K562 (cell line): ENCODE results near the gene KMT5B. TPM values are rescaled to one million over a fixed set of nuclear protein-coding genes. Genes with fewer than 3 reads are reported as not detected.
A peak's percentile ranks its signal among the peaks of the same experiment; 100 is the strongest.

Source experiments
- ATAC-seq: fragments of 200-7000 bp; cut with Tn5 transposase; 3 replicates; pipeline ENCODE4 v1.9.1; 2020; ENCODE audit warnings: moderate library complexity
- BruUV-seq: library from RNA; stranded (reverse); fragments of 400-500 nt; replicated peaks from 2 replicates; lab custom pipeline; 2021; lab: Mats Ljungman, UMichigan
- CTCF ChIA-PET: fragments of 300-600 bp; formaldehyde crosslinking; extraction: SDS; loops from one replicate; lab custom pipeline; 2021; ENCODE audit warnings: low intra/inter-chr PET ratio; lab: Yijun Ruan, JAX
- POLR2A ChIA-PET: fragments of 300-600, 350-650 bp; sonication (Branson Sonifier 250); formaldehyde crosslinking; extraction: SDS; loops from one replicate; lab custom pipeline; 2021; ENCODE audit warnings: antibody characterized with exemption, inconsistent platforms; lab: Yijun Ruan, JAX
- DNase-seq, 4 experiments: peaks; one replicate each; pipeline versions ENCODE4 v3.0.0 to v3.0.0-alpha.2; 2011 to 2018; ENCODE audit warnings: low spot score in 3 of 4, mixed read lengths in 3 of 4; ENCODE audit errors: extremely low read depth in 1 of 4
- FAIRE-seq: peaks from 2 replicates; lab custom pipeline; 2011; peaks lifted over from hg19 to GRCh38; lab: Jason Lieb, UNC
- H2AFZ ChIP-seq: 2 replicates; pipeline ENCODE4 v1.6.0; 2011; ENCODE audit warnings: low read depth, low read length, control low read depth, inconsistent platforms
- H3K27ac ChIP-seq: fragments of 200-600 bp; 3 replicates; pipeline ENCODE4 v1.8.0; 2011; ENCODE audit warnings: low read depth, mild to moderate bottlenecking, control low read depth, inconsistent platforms, low read length, moderate library complexity, mixed read lengths; ENCODE audit errors: extremely low read depth
- H3K27me3 ChIP-seq, 2 experiments: fragments of 300-600 bp in 1 of 2; 2 replicates in 1 of 2; 3 replicates in 1 of 2; pipeline versions ENCODE4 v1.6.0 to v1.8.0; 2011; ENCODE audit warnings: inconsistent platforms in 2 of 2, low read length in 2 of 2, mild to moderate bottlenecking in 1 of 2, mixed read lengths in 1 of 2, moderate library complexity in 1 of 2; ENCODE audit not compliant: control insufficient read depth in 2 of 2, insufficient read depth in 2 of 2
- H3K36me3 ChIP-seq: fragments of 300-600 bp; 3 replicates; pipeline ENCODE4 v1.8.0; 2011; ENCODE audit warnings: mild to moderate bottlenecking, low read length, inconsistent platforms; ENCODE audit not compliant: control insufficient read depth, insufficient read depth
- H3K4me1 ChIP-seq, 2 experiments: fragments of 200-600 bp in 1 of 2; replicated peaks in 1 of 2; 2 replicates in 1 of 2; 3 replicates in 1 of 2; pipeline versions ENCODE4 v1.5.1 to v1.8.0; 2011; ENCODE audit warnings: inconsistent platforms in 2 of 2, low read length in 2 of 2, mild to moderate bottlenecking in 1 of 2, mixed read lengths in 1 of 2, moderate library complexity in 1 of 2; ENCODE audit not compliant: control insufficient read depth in 2 of 2, insufficient read depth in 2 of 2
- H3K4me2 ChIP-seq: 2 replicates; pipeline ENCODE4 v1.6.1; 2011; ENCODE audit warnings: low read length, control low read depth, inconsistent platforms, mixed read lengths; ENCODE audit not compliant: insufficient read depth
- H3K4me3 ChIP-seq: fragments of 200-600 bp; sonication (generic), shearing (Covaris generic); 2 replicates; pipeline ENCODE4 v1.5.1; 2016; ENCODE audit warnings: control low read depth, inconsistent platforms
- H3K79me2 ChIP-seq: fragments of 200-600 bp; 3 replicates; pipeline ENCODE4 v1.8.0; 2011; ENCODE audit warnings: low read length, inconsistent platforms; ENCODE audit not compliant: control insufficient read depth, insufficient read depth
- H3K9ac ChIP-seq, 2 experiments: 2 replicates each; pipeline versions ENCODE4 v1.6.0 to v1.6.1; 2011; ENCODE audit warnings: low read depth in 2 of 2, low read length in 2 of 2, control low read depth in 1 of 2, inconsistent platforms in 1 of 2, mild to moderate bottlenecking in 1 of 2, mixed read lengths in 1 of 2; ENCODE audit not compliant: insufficient read depth in 1 of 2
- H3K9me1 ChIP-seq: one replicate; pipeline ENCODE4 v1.6.0; 2011; ENCODE audit warnings: inconsistent platforms, mild to moderate bottlenecking, low read length, moderate library complexity; ENCODE audit not compliant: control insufficient read depth, insufficient read depth
- H3K9me3 ChIP-seq: replicated peaks from 2 replicates; pipeline ENCODE4 v1.5.1; 2011; ENCODE audit warnings: low read depth, low read length, inconsistent platforms; ENCODE audit not compliant: control insufficient read depth, insufficient read depth
- H4K20me1 ChIP-seq: replicated peaks from 2 replicates; pipeline ENCODE4 v1.6.1; 2011; ENCODE audit warnings: low read length, inconsistent platforms, mixed read lengths; ENCODE audit not compliant: control insufficient read depth, insufficient read depth
- CBFB ChIP-seq: sonication (generic); formaldehyde crosslinking; IDR thresholded peaks from 2 replicates; pipeline ENCODE4 v1.4.0; 2020; ENCODE audit warnings: mild to moderate bottlenecking, missing genetic modification reagents
- CBX1 ChIP-seq: sonication (generic); IDR thresholded peaks from 2 replicates; pipeline ENCODE4 v1.6.1; 2016; ENCODE audit warnings: antibody characterized with exemption, low read depth, mild to moderate bottlenecking
- CTBP1 ChIP-seq: fragments of 450-650 bp; IDR thresholded peaks from 2 replicates; pipeline ENCODE4 v1.6.1; 2016; ENCODE audit warnings: borderline replicate concordance
- DACH1 ChIP-seq: fragments of 450-650 bp; IDR thresholded peaks from 2 replicates; pipeline ENCODE4 v1.6.1; 2018; ENCODE audit not compliant: partially characterized antibody
- ESRRA ChIP-seq: fragments of 450-650 bp; IDR thresholded peaks from 2 replicates; pipeline ENCODE4 v1.6.1; 2014; ENCODE audit warnings: low read depth, mild to moderate bottlenecking, moderate library complexity, borderline replicate concordance
- ILK ChIP-seq: fragments of 450-650 bp; IDR thresholded peaks from 2 replicates; pipeline ENCODE4 v1.6.1; 2016; ENCODE audit warnings: missing genetic modification characterization, low read depth, mild to moderate bottlenecking, missing compliant biosample characterization, moderate library complexity, borderline replicate concordance
- KDM1A ChIP-seq, 2 experiments: fragments of 450-650 bp; IDR thresholded peaks; 2 replicates each; pipeline ENCODE4 v1.6.1; 2016; ENCODE audit warnings: mild to moderate bottlenecking in 2 of 2
- RBM25 ChIP-seq: fragments of 200-400 bp; formaldehyde crosslinking; IDR thresholded peaks from 2 replicates; pipeline ENCODE4 v1.6.1; 2018; ENCODE audit warnings: low read length, low read depth, moderate library complexity; ENCODE audit not compliant: severe bottlenecking
- SREBF1 ChIP-seq: fragments of 150-350 bp; IDR thresholded peaks from 2 replicates; pipeline ENCODE4 v1.6.1; 2014; ENCODE audit warnings: antibody characterized with exemption, low read depth, low read length, borderline replicate concordance
- TCF7 ChIP-seq: sonication (generic); IDR thresholded peaks from 2 replicates; pipeline ENCODE4 v1.6.1; 2016; ENCODE audit warnings: antibody characterized with exemption, borderline replicate concordance
- ZBTB12 ChIP-seq: fragments of 250-450 bp; sonication (Bioruptor Pico); IDR thresholded peaks from 2 replicates; pipeline ENCODE4 v1.4.0; 2020
- ZKSCAN8 ChIP-seq: fragments of 200-800 bp; sonication (Bioruptor generic); IDR thresholded peaks from 2 replicates; pipeline ENCODE4 v1.6.1; 2016; ENCODE audit warnings: missing genetic modification characterization, missing compliant biosample characterization
- ZNF175 ChIP-seq: fragments of 200-800 bp; sonication (Bioruptor generic); IDR thresholded peaks from 2 replicates; pipeline ENCODE4 v1.6.1; 2016; ENCODE audit warnings: low read depth, mild to moderate bottlenecking, missing genetic modification characterization, missing compliant biosample characterization
- ZNF583 ChIP-seq: fragments of 250-450 bp; sonication (Bioruptor Pico); IDR thresholded peaks from 2 replicates; pipeline ENCODE4 v1.4.0; 2020
- ZNF707 ChIP-seq: fragments of 250-450 bp; sonication (Bioruptor Pico); conservative IDR thresholded peaks from 2 replicates; pipeline ENCODE4 v1.8.0; 2022; ENCODE audit warnings: inconsistent platforms, mild to moderate bottlenecking, moderate library complexity
- ZSCAN29 ChIP-seq: fragments of 450-650 bp; IDR thresholded peaks from 2 replicates; pipeline ENCODE4 v1.6.1; 2017
- WGBS: fragments of 100-300 bp; shearing (Covaris generic); methylation state at CpG from one replicate; pipeline ENCODE4 v1.1.6; 2016; ENCODE audit warnings: low coverage, mixed read lengths; ENCODE audit not compliant: insufficient coverage; ENCODE audit errors: missing lambda C conversion rate; 5-methylcytosine and 5-hydroxymethylcytosine counted together
- in situ Hi-C: fragments of 300-500 bp; cut with MboI; formaldehyde crosslinking; loops from 4 replicates; pipeline ENCODE4 v1.15.0; 2018; ENCODE audit warnings: inconsistent platforms, mixed read lengths
- intact Hi-C: fragments of 100-400 bp; cut with micrococcal nuclease; formaldehyde crosslinking; loops from 2 replicates; pipeline ENCODE4 v1.14.2; 2022
- polyA plus RNA-seq, 8 experiments: library from polyadenylated mRNA; depleted of rRNA in 4 of 8; stranded (reverse) in 5 of 8; unstranded in 3 of 8; fragments of >200 nt; fragmentation: Nextera tagmentation in 2 of 8; fragmentation: Illumina TruSeq in 1 of 8; extraction: Ambion mirVana in 2 of 8; extraction: Trizol in 1 of 8; gene quantifications; 2 replicates each; pipeline versions ENCODE4 v1.2.1 to v1.2.3, GENCODE V29; 2011 to 2014; ENCODE audit warnings: inconsistent platforms in 1 of 8, missing spikeins in 1 of 8
- total RNA-seq, 7 experiments: library from RNA; depleted of rRNA in 6 of 7; stranded (reverse); fragments of >200 nt in 6 of 7; fragmentation: Illumina TruSeq in 2 of 7; extraction: Trizol in 2 of 7; gene quantifications; 2 replicates each; pipeline versions ENCODE4 v1.2.1 to v1.2.3, GENCODE V29; 2011 to 2021; ENCODE audit warnings: low replicate concordance in 1 of 7

The KMT5B gene
- total and polyA plus RNA-seq, 9 of the 15 experiments (the other 6 are each of a cell fraction or from before 2014, with no cell fraction given) = 7.3 to 27.3 (median 20.9) TPM

GRCh38 chr11:68169442-68169841 is 43.7 kb downstream of the KMT5B start:
- Histone ChIP-seq H2AFZ (no peak overlapping the region), H3K27me3 (no peaks in the 10 kb centered on the region)
- POLR2A ChIA-PET = interaction anchor here (0.8 to 1.3 kb wide), 2 partner anchors 13 to 15 kb away, joined by 3 read pairs; no protein-coding TSS in a partner anchor

GRCh38 chr11:68168694-68169093 is 44.4 kb downstream of the KMT5B start:
- Histone ChIP-seq H3K9me3 (no peaks in the 10 kb centered on the region), H3K36me3 (peaks cover 57% of the 10 kb centered on the region), H3K4me3 (no peak overlapping the region), H3K9ac (no peak overlapping the region), H3K9me1 (no peaks in the 10 kb centered on the region), H3K4me1 (no peaks in the 10 kb centered on the region), H3K27ac (no peak overlapping the region), H2AFZ (no peak overlapping the region), H4K20me1 (no peaks in the 10 kb centered on the region), H3K4me2 (no peak overlapping the region), H3K79me2 (no peaks in the 10 kb centered on the region), H3K27me3 (no peaks in the 10 kb centered on the region)
- ChIA-PET POLR2A (interaction anchor here (0.8 to 1.3 kb wide), 2 partner anchors 13 to 14 kb away, joined by 3 read pairs; no protein-coding TSS in a partner anchor), CTCF (no interaction called here)
- WGBS = 93% methylated on average over 5 of the region's 5 CpGs
- intact Hi-C loops (no loop called here), in situ Hi-C loops (no loop called here)
- no peak for ATAC-seq
- no peak for DNase-seq
- no peak for FAIRE-seq
- BruUV-seq = no TSS peak
- TF ChIP-seq SREBF1 = no peak
- TF ChIP-seq CBFB (CRISPR knock-in tag) = no peak
- TF ChIP-seq CBX1 = no peak
- TF ChIP-seq ZNF175 (CRISPR knock-in tag) = no peak
- no peak for TF ChIP-seq ZNF583 (CRISPR knock-in tag)
- TF ChIP-seq ILK (tag) = no peak
- no peak for TF ChIP-seq ZKSCAN8
- TF ChIP-seq ZSCAN29 = no peak
- TF ChIP-seq CTBP1 = no peak
- TF ChIP-seq ZNF707 (CRISPR knock-in tag) = no peak
- no peak for TF ChIP-seq DACH1
- TF ChIP-seq TCF7 = no peak

More at GRCh38 chr11:68169442-68169841, 43.7 kb downstream of the KMT5B start:
- Histone ChIP-seq H3K9me3 (no peaks in the 10 kb centered on the region), H3K79me2 (no peaks in the 10 kb centered on the region), H3K4me2 (no peak overlapping the region), H3K4me1 (no peaks in the 10 kb centered on the region), H3K4me3 (no peak overlapping the region), H3K9me1 (no peaks in the 10 kb centered on the region), H4K20me1 (no peaks in the 10 kb centered on the region), H3K9ac (no peak overlapping the region), H3K36me3 (peaks cover 62% of the 10 kb centered on the region), H3K27ac (no peak overlapping the region)
- DNase-seq = no peak
- intact Hi-C loops = no loop called here
- TF ChIP-seq ESRRA (no peak), ZBTB12 (no peak), RBM25 (peak; percentile 80), KDM1A (IDR thresholded peaks at IDR 0.05) (0 out of 4 replicates have a peak, but pooled peaks of 1 of the 2 experiments have one; percentile 23)
- CTCF ChIA-PET = no interaction called here
- in situ Hi-C loops = no loop called here
- FAIRE-seq = no peak
- ATAC-seq = no peak
- BruUV-seq = no TSS peak
